GM23338 (cell line): ENCODE measurements around the gene TOM1L2. TPM values are rescaled to one million over a fixed set of nuclear protein-coding genes. Genes with fewer than 3 reads are reported as not detected.
A peak's percentile ranks its signal among the peaks of the same experiment; 100 is the strongest.

Experiments
- ATAC-seq: fragments of 200-7000 bp; cut with Tn5 transposase; 3 replicates; pipeline ENCODE4 v1.9.1; 2020
- DNase-seq: peaks from one replicate; pipeline ENCODE4 v3.0.0-alpha.2; 2015; ENCODE audit warnings: low spot score
- H2AFZ ChIP-seq: fragments of 200-600 bp; sonication (generic); 2 replicates; pipeline ENCODE4 v1.8.0; 2016; ENCODE audit warnings: antibody characterized with exemption, mild to moderate bottlenecking, moderate library complexity
- H3F3A ChIP-seq: fragments of 200-600 bp; sonication (generic); replicated peaks from 2 replicates; pipeline ENCODE4 v1.8.0; 2017; ENCODE audit warnings: antibody characterized with exemption, mixed run types, low read depth
- H3K27ac ChIP-seq: fragments of 200-600 bp; sonication (generic); 2 replicates; pipeline ENCODE4 v1.6.1; 2016; ENCODE audit warnings: low read depth
- H3K27me3 ChIP-seq: fragments of 200-600 bp; sonication (generic); 2 replicates; pipeline ENCODE4 v1.8.0; 2016; ENCODE audit warnings: mild to moderate bottlenecking, mixed run types, moderate library complexity; ENCODE audit not compliant: insufficient read depth
- H3K36me3 ChIP-seq: fragments of 200-600 bp; sonication (generic); 2 replicates; pipeline ENCODE4 v1.8.0; 2016; ENCODE audit warnings: mild to moderate bottlenecking; ENCODE audit not compliant: insufficient read depth
- H3K4me1 ChIP-seq: fragments of 200-600 bp; sonication (generic); 2 replicates; pipeline ENCODE4 v1.8.0; 2016; ENCODE audit warnings: mild to moderate bottlenecking, moderate library complexity; ENCODE audit not compliant: insufficient read depth
- H3K4me2 ChIP-seq: fragments of 200-600 bp; sonication (generic); 2 replicates; pipeline ENCODE4 v1.7.1; 2017; ENCODE audit warnings: mixed run types
- H3K4me3 ChIP-seq: fragments of 200-600 bp; sonication (generic); 2 replicates; pipeline ENCODE4 v1.6.1; 2016; ENCODE audit warnings: mixed run types
- H3K79me2 ChIP-seq: fragments of 200-600 bp; sonication (generic); replicated peaks from 2 replicates; pipeline ENCODE4 v1.8.0; 2017; ENCODE audit warnings: mild to moderate bottlenecking; ENCODE audit not compliant: insufficient read depth
- H3K9me2 ChIP-seq: fragments of 200-600 bp; sonication (generic); 2 replicates; pipeline ENCODE4 v1.8.0; 2017; ENCODE audit not compliant: insufficient read depth
- H4K20me1 ChIP-seq: fragments of 200-600 bp; sonication (generic); replicated peaks from 2 replicates; pipeline ENCODE4 v1.8.0; 2017; ENCODE audit warnings: mild to moderate bottlenecking; ENCODE audit not compliant: insufficient read depth
- H3K27ac Mint-ChIP-seq: 2 replicates; pipeline ENCODE4 v1.8.0; 2020; ENCODE audit warnings: inconsistent platforms, mild to moderate bottlenecking, moderate library complexity, mixed read lengths
- H3K27me3 Mint-ChIP-seq: 3 replicates; pipeline ENCODE4 v1.8.0; 2022; ENCODE audit warnings: low read depth, mild to moderate bottlenecking, moderate library complexity, mixed read lengths, inconsistent platforms; ENCODE audit not compliant: insufficient read depth, poor library complexity
- H3K36me3 Mint-ChIP-seq: 3 replicates; pipeline ENCODE4 v1.8.0; 2021; ENCODE audit warnings: low read depth, mild to moderate bottlenecking, inconsistent platforms, moderate library complexity, mixed read lengths
- H3K4me1 Mint-ChIP-seq: 3 replicates; pipeline ENCODE4 v1.8.0; 2020; ENCODE audit warnings: mild to moderate bottlenecking, inconsistent platforms, mixed read lengths
- H3K4me3 Mint-ChIP-seq: 3 replicates; pipeline ENCODE4 v1.8.0; 2021; ENCODE audit warnings: moderate library complexity, mild to moderate bottlenecking, inconsistent platforms, mixed read lengths
- H3K9me3 Mint-ChIP-seq: 3 replicates; pipeline ENCODE4 v1.8.0; 2020; ENCODE audit warnings: moderate library complexity, mild to moderate bottlenecking, inconsistent platforms, mixed read lengths
- CREB1 ChIP-seq: fragments of 250-450 bp; sonication (Bioruptor Pico); IDR thresholded peaks from 2 replicates; pipeline ENCODE4 v1.5.0; 2020; ENCODE audit warnings: low read depth, mild to moderate bottlenecking, moderate library complexity
- CTCF ChIP-seq, 2 experiments: fragments of 200-600 bp in 1 of 2; sonication (generic) in 1 of 2; conservative IDR thresholded peaks; 2 replicates each; pipeline versions ENCODE4 v1.5.1 to v1.6.1; 2016 to 2017; ENCODE audit warnings: antibody characterized with exemption in 2 of 2, low read depth in 2 of 2, mild to moderate bottlenecking in 2 of 2, moderate library complexity in 1 of 2
- ETS1 ChIP-seq: IDR thresholded peaks from 2 replicates; pipeline ENCODE4 v1.6.1; 2016; ENCODE audit warnings: antibody characterized with exemption
- EZH2 ChIP-seq: fragments of 200-600 bp; sonication (generic); IDR thresholded peaks from one replicate; pipeline ENCODE4 v1.8.0; 2017; ENCODE audit warnings: antibody characterized with exemption, mild to moderate bottlenecking, low read depth; ENCODE audit not compliant: unreplicated experiment
- EZH2phosphoT487 ChIP-seq: fragments of 200-600 bp; sonication (generic); IDR thresholded peaks from one replicate; pipeline ENCODE4 v1.8.1; 2018; ENCODE audit warnings: antibody characterized with exemption; ENCODE audit not compliant: unreplicated experiment
- JUNB ChIP-seq: IDR thresholded peaks from one replicate; pipeline ENCODE4 v1.6.1; 2016; ENCODE audit warnings: antibody characterized with exemption; ENCODE audit not compliant: unreplicated experiment
- NANOG ChIP-seq: IDR thresholded peaks from 2 replicates; pipeline ENCODE4 v1.6.1; 2016; ENCODE audit warnings: antibody characterized with exemption, borderline replicate concordance
- POLR2AphosphoS5 ChIP-seq: IDR thresholded peaks from 2 replicates; pipeline ENCODE4 v1.6.1; 2016; ENCODE audit warnings: antibody characterized with exemption, low read depth
- REST ChIP-seq: IDR thresholded peaks from one replicate; pipeline ENCODE4 v1.6.1; 2018; ENCODE audit warnings: antibody characterized with exemption; ENCODE audit not compliant: unreplicated experiment
- STAT1 ChIP-seq: IDR thresholded peaks from one replicate; pipeline ENCODE4 v1.6.1; 2016; ENCODE audit warnings: antibody characterized with exemption; ENCODE audit not compliant: unreplicated experiment
- ZNF114 ChIP-seq: fragments of 250-450 bp; sonication (Bioruptor Pico); IDR thresholded peaks from 2 replicates; pipeline ENCODE4 v1.5.0; 2020; ENCODE audit warnings: mild to moderate bottlenecking, moderate library complexity
- ZNF331 ChIP-seq: fragments of 250-450 bp; sonication (Bioruptor Pico); IDR thresholded peaks from 2 replicates; pipeline ENCODE4 v1.5.0; 2020; ENCODE audit warnings: low read depth, mild to moderate bottlenecking, moderate library complexity
- polyA plus RNA-seq: library from polyadenylated mRNA; unstranded; fragments of >200 nt; fragmentation: Nextera tagmentation; extraction: Ambion mirVana; gene quantifications from 2 replicates; pipeline ENCODE4 v1.2.1, GENCODE V29; 2016
- total RNA-seq: library from RNA; depleted of rRNA; stranded (reverse); fragments of >200 nt; shearing (Covaris generic); gene quantifications from 2 replicates; pipeline ENCODE4 v1.2.3, GENCODE V29; 2014
- TF ChIP-seq, protein P1 (sequence below): fragments of 250-450 bp; sonication (Bioruptor Pico); IDR thresholded peaks from 2 replicates; pipeline ENCODE4 v1.5.0; 2020; ENCODE audit warnings: mild to moderate bottlenecking, moderate library complexity

Gene TOM1L2
- total and polyA plus RNA-seq, 2 experiments from 2014 or later = 3.3 TPM

DNA sequence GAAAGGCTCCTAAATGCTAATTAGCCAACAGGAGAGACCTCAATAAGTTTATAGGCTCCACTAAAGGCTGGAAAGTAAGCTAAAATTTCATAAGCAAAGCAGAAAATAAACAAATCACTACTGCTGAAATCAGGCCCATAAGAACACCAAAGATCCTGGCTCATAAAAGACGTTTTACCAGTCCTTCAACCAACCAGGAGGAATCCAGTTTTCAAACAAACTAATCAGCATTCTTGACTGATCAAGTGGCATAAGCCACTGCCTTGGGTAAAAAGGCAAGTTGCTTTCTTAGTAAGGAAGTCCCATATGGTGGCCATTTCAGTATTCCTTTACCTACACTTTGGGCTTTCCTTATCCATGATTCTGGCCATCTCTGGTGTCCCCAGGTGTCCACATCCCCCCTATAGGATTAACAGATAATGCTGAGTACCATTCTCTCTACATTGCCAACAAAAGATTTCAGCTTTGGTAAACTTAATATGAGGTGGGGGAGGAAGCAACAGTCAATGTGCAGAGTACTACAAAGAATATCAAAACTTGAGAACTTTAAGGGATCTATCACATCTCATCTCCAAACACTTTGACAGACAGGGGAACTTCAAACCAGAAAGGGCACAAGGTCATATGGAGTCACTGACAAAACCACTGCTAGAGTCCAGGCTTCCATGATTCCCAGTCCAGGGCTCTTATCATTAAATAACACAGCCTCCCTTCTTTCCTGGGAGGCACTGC is 1.3 kb downstream of the TOM1L2 start:
- Histone ChIP-seq H3K4me2 (no peak overlapping the region; the same call in 1 of the 2 replicates), H3K4me3 (peak overlapping the region; percentile 51; the same call in 1 of the 2 replicates), H3K27ac (no peak overlapping the region), H3K4me1 (peaks cover 4% of the 10 kb centered on the region; the same call in 1 of the 2 replicates), H3K36me3 (no peaks in the 10 kb centered on the region), H3K9me2 (no peaks in the 10 kb centered on the region), H3K27me3 (no peaks in the 10 kb centered on the region), H4K20me1 (no peaks in the 10 kb centered on the region), H2AFZ (no peak overlapping the region), H3K79me2 (no peaks in the 10 kb centered on the region), H3F3A (no peaks in the 10 kb centered on the region)
- H3K27me3 Mint-ChIP-seq = peaks cover 11% of the 10 kb centered on the region
- ATAC-seq (no peak), DNase-seq (no peak)
- no peaks in the 10 kb centered on the region for H3K36me3 Mint-ChIP-seq
- TF ChIP-seq ZNF331 (no peak), EZH2phosphoT487 (no peak), ETS1 (no peak), JUNB (no peak), REST (no peak), NANOG (no peak), CTCF (conservative IDR thresholded peaks at IDR 0.05; ENCODE audit: low read depth in 2 of 2) (no peak), CREB1 (no peak), POLR2AphosphoS5 (no peak), STAT1 (no peak), EZH2 (no peak), ZNF114 (no peak)
- TF ChIP-seq, protein P1, sequence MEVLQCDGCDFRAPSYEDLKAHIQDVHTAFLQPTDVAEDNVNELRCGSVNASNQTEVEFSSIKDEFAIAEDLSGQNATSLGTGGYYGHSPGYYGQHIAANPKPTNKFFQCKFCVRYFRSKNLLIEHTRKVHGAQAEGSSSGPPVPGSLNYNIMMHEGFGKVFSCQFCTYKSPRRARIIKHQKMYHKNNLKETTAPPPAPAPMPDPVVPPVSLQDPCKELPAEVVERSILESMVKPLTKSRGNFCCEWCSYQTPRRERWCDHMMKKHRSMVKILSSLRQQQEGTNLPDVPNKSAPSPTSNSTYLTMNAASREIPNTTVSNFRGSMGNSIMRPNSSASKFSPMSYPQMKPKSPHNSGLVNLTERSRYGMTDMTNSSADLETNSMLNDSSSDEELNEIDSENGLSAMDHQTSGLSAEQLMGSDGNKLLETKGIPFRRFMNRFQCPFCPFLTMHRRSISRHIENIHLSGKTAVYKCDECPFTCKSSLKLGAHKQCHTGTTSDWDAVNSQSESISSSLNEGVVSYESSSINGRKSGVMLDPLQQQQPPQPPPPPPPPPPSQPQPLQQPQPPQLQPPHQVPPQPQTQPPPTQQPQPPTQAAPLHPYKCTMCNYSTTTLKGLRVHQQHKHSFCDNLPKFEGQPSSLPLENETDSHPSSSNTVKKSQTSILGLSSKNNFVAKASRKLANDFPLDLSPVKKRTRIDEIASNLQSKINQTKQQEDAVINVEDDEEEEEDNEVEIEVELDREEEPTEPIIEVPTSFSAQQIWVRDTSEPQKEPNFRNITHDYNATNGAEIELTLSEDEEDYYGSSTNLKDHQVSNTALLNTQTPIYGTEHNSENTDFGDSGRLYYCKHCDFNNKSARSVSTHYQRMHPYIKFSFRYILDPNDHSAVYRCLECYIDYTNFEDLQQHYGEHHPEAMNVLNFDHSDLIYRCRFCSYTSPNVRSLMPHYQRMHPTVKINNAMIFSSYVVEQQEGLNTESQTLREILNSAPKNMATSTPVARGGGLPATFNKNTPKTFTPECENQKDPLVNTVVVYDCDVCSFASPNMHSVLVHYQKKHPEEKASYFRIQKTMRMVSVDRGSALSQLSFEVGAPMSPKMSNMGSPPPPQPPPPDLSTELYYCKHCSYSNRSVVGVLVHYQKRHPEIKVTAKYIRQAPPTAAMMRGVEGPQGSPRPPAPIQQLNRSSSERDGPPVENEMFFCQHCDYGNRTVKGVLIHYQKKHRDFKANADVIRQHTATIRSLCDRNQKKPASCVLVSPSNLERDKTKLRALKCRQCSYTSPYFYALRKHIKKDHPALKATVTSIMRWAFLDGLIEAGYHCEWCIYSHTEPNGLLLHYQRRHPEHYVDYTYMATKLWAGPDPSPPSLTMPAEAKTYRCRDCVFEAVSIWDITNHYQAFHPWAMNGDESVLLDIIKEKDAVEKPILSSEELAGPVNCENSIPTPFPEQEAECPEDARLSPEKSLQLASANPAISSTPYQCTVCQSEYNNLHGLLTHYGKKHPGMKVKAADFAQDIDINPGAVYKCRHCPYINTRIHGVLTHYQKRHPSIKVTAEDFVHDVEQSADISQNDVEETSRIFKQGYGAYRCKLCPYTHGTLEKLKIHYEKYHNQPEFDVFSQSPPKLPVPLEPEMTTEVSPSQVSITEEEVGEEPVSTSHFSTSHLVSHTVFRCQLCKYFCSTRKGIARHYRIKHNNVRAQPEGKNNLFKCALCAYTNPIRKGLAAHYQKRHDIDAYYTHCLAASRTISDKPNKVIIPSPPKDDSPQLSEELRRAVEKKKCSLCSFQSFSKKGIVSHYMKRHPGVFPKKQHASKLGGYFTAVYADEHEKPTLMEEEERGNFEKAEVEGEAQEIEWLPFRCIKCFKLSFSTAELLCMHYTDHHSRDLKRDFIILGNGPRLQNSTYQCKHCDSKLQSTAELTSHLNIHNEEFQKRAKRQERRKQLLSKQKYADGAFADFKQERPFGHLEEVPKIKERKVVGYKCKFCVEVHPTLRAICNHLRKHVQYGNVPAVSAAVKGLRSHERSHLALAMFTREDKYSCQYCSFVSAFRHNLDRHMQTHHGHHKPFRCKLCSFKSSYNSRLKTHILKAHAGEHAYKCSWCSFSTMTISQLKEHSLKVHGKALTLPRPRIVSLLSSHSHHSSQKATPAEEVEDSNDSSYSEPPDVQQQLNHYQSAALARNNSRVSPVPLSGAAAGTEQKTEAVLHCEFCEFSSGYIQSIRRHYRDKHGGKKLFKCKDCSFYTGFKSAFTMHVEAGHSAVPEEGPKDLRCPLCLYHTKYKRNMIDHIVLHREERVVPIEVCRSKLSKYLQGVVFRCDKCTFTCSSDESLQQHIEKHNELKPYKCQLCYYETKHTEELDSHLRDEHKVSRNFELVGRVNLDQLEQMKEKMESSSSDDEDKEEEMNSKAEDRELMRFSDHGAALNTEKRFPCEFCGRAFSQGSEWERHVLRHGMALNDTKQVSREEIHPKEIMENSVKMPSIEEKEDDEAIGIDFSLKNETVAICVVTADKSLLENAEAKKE (CRISPR knock-in tag) = no peak
- H3K4me3 Mint-ChIP-seq = peak overlapping the region; percentile 60
- no peak overlapping the region for H3K27ac Mint-ChIP-seq
- H3K9me3 Mint-ChIP-seq = no peaks in the 10 kb centered on the region
- peaks cover 5% of the 10 kb centered on the region; the same call in 1 of the 3 replicates for H3K4me1 Mint-ChIP-seq
